Measurements from ENCODE around the gene SIK2.
A peak's percentile ranks its signal among the peaks of the same experiment; 100 is the strongest.

Gene SIK2

DNA sequence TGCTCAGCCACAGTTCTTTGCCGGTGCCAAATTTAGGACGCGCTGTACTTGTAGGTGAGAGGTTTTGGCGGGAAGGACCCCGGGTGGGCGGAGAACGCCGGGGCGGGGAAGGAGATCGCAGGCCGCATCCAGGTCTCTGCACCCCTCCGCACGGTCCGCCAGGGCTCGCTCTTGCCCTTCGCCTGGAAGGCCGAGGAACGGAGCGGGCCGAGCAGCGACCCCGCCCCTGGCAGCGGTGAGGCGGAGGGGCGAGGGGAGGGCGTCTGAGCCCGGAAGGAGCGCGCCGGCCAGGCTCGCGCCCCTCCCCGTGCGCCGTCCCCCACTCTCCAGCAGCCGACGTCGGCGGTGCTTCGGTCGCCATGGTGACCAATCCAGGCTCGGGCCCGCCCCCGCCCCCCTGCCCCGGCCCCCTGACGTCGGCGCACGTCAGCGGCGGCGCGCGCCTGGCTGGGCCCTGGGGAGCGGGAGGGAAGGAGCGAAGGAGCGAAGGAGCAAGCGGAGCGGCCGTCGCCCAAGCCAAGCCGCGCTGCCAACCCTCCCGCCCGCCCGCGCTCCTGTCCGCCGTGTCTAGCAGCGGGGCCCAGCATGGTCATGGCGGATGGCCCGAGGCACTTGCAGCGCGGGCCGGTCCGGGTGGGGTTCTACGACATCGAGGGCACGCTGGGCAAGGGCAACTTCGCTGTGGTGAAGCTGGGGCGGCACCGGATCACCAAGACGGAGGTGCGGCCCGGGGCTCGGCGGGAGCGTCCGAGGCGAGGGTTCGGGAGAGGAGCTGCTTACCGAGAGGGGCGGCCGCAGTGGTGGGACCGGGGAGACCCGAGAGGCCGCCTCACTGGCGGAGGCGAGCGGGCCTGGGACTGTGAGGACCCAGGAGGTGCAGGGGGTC, at the start of gene SIK2:
Gene SIK2, plus strand, starts transcription at position 471 of the 886 bp plus-strand sequence. Its CDS starts 115 bp downstream, at position 586.
- peak; percentile 93 to 96 for DNase-seq
- peak; percentile 91 for ATAC-seq
- Mint-ChIP-seq H3K27ac (peak within 1 kb of the TSS; percentile 91 to 96), H3K9me3 (no peaks in the 10 kb centered on the region), H3K4me3 (peak within 1 kb of the TSS; percentile 80 to 94), H3K27me3 (no peaks in the 10 kb centered on the region), H3K4me1 (peaks cover 33% of the 10 kb centered on the region)

DNA sequence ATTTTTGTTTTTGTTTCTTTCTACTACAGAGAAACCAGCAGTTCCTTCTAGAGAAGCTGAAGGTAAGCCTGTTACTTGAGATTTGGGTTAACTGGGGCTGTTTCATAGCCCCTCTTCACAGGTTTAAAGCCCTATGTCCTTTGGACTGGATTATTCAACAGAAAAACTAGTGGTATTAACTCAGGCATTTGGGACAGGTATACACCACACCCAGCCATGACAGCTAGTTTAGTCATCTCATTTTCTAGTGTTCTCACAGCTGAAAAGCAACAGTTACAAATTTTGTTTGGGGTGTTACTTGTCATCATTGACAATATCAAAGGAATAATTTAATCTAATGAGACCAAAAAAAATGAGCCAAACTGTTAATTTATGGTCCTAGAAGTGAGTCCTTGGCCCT, 47.7 kb upstream of the SIK2 start:
- DNase-seq (no peak), ATAC-seq (no peak)
- Mint-ChIP-seq H3K4me1 (peaks cover 11% of the 10 kb centered on the region), H3K9me3 (peaks cover 0 to 5% of the 10 kb centered on the region in 2 donors), H3K27ac (no peak overlapping the region), H3K4me3 (no peak overlapping the region), H3K27me3 (no peaks in the 10 kb centered on the region)

DNA sequence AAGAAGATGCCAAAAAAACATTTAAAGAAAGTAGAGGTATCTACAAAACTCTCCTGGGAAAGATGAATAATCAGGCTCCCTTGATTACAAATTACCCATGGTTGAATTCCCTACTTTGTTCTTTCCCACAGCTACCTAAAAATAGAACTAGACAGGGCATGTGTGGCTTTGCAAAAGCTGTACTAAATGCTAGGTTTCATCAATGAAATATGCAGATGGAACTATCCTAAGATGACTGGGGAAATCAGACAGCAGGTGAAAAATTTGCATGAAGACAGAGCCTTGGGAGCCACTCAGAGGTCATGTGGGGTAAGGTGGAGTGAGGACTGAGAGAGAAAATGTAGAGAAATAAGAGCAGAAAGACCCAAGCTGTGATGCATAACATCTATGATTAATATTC, 47.0 kb upstream of the SIK2 start:
- peaks cover 0 to 5% of the 10 kb centered on the region in 2 donors for H3K9me3 Mint-ChIP-seq
- ATAC-seq (no peak), DNase-seq (no peak)
- no peaks in the 10 kb centered on the region for H3K27me3 Mint-ChIP-seq
- H3K27ac Mint-ChIP-seq = no peak overlapping the region
- H3K4me1 Mint-ChIP-seq = peaks cover 11% of the 10 kb centered on the region
- no peak overlapping the region for H3K4me3 Mint-ChIP-seq

DNA sequence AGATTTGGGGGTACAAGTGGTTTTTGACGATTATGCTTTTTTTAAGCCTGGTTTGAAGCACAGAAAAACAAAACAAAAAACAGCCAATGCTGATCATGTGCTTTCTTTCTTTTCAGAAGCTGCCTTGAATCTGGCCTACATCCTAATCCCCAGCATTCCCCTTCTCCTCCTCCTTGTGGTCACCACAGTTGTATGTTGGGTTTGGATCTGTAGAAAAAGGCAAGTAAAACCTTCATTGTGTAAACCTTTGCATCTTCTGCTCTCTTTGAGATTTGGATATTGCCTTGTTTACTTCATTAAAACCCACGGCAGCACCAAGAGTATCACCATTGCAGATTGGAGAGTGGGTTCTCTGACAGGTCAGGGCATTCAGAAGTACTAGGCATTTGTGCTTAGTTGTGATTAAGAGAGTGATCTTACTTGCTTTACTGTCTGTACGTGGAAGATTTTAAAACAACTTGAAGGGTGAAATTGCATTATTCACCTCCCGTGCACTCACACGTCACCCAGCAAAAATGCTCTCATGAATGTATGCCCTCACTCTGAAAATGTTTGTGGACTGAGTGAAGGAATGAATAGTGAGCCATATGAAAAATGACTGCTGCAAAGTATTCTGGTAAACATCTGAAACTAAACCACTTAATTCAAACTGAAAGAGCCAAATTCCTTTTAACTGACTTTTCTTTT, 44.7 kb upstream of the SIK2 start:
- ATAC-seq (no peak), DNase-seq (no peak)
- Mint-ChIP-seq H3K4me1 (peaks cover 5% of the 10 kb centered on the region), H3K9me3 (peaks cover 0 to 5% of the 10 kb centered on the region in 2 donors), H3K27me3 (no peaks in the 10 kb centered on the region), H3K4me3 (no peak overlapping the region), H3K27ac (no peak overlapping the region)

DNA sequence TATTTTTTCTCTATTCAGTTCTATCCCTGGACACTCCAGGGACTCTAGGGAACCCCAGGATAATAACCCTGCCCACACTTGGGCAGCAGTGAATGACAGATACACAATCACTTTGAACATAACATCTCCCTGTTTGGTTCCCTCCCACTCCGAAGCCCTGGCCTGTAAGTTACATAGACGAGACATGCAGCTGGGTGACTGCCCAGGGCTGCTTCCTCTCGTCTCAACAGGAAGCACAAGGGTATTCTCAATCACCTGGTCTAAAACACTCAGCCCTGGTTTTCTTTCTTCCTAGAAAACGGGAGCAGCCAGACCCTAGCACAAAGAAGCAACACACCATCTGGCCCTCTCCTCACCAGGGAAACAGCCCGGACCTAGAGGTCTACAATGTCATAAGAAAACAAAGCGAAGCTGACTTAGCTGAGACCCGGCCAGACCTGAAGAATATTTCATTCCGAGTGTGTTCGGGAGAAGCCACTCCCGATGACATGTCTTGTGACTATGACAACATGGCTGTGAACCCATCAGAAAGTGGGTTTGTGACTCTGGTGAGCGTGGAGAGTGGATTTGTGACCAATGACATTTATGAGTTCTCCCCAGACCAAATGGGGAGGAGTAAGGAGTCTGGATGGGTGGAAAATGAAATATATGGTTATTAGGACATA, 42.3 kb upstream of the SIK2 start:
- H3K4me3 Mint-ChIP-seq = no peak overlapping the region
- peaks cover 0 to 5% of the 10 kb centered on the region in 2 donors for H3K9me3 Mint-ChIP-seq
- H3K27me3 Mint-ChIP-seq = no peaks in the 10 kb centered on the region
- H3K27ac Mint-ChIP-seq = no peak overlapping the region
- DNase-seq (no peak), ATAC-seq (no peak)
- H3K4me1 Mint-ChIP-seq = no peaks in the 10 kb centered on the region

DNA sequence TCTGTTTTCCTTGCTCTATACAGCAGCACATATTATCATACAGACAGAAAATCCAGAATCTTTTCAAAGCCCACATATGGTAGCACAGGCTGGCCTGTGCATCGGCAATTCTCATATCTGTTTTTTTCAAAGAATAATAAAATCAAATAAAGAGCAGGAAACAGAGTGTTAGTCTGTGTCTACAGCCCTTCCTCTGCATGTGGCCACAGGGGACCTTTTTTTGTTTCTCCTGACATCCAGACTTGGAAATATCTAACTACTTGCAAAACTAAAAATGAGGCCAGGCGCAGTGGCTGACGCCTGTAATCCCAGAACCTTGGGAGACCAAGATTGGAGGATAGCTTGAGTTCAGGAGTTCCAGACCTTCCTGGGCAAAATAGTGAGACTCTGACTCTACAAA, 41.4 kb upstream of the SIK2 start:
- no peak overlapping the region for H3K4me3 Mint-ChIP-seq
- H3K27ac Mint-ChIP-seq = no peak overlapping the region
- H3K27me3 Mint-ChIP-seq = no peaks in the 10 kb centered on the region
- H3K4me1 Mint-ChIP-seq = no peaks in the 10 kb centered on the region
- DNase-seq = no peak
- ATAC-seq = no peak
- no peaks in the 10 kb centered on the region for H3K9me3 Mint-ChIP-seq

DNA sequence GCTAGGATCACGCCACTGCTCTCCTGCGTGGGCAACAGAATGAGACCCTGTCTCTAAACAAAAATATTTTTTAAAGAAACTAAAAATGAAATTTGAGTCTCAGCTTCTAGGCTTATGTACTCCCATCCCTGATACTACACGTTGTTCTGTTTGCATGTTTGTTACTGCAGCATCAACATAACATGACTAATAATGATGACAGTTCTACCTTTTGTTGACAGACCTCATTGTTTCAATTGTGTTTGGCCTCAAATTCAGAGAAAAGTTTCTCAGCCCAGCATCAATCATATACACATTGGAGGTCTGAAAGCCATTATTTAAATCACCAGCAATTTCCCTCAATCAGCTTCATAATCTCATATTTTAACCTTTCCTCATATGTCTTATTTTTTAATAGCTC, 40.9 kb upstream of the SIK2 start:
- ATAC-seq (no peak), DNase-seq (no peak)
- H3K9me3 Mint-ChIP-seq = no peaks in the 10 kb centered on the region
- H3K27ac Mint-ChIP-seq = no peak overlapping the region
- no peaks in the 10 kb centered on the region for H3K27me3 Mint-ChIP-seq
- H3K4me3 Mint-ChIP-seq = no peak overlapping the region
- peaks cover 4% of the 10 kb centered on the region for H3K4me1 Mint-ChIP-seq

DNA sequence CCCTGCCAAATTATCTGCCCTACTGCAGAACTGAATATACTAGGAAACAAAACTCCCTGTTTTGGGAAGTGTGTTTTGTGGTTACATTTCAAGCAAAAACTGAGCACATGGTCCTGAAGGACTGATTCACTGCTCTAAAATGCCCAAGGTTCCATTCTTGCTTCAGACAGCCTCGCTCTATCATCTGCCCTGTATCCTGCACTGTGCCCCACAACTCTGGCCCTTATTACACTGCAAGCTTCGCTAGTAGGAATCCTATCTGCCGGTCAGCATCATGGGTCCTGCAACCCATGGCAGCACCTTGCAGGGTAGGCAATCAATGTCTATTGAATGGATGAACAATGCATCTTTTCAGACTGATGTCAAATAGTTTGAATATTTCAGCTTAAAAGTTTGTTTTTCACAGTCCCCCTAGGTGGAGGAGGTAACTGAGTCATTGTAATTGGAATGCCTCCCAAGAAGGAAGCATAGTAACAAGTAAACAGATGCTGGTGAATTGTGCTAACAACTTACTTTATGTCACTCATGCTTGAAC, 40.4 kb upstream of the SIK2 start:
- no peak for ATAC-seq
- no peak for DNase-seq
- H3K9me3 Mint-ChIP-seq = no peaks in the 10 kb centered on the region
- no peak overlapping the region for H3K4me3 Mint-ChIP-seq
- peaks cover 6% of the 10 kb centered on the region for H3K4me1 Mint-ChIP-seq
- no peaks in the 10 kb centered on the region for H3K27me3 Mint-ChIP-seq
- no peak overlapping the region for H3K27ac Mint-ChIP-seq

DNA sequence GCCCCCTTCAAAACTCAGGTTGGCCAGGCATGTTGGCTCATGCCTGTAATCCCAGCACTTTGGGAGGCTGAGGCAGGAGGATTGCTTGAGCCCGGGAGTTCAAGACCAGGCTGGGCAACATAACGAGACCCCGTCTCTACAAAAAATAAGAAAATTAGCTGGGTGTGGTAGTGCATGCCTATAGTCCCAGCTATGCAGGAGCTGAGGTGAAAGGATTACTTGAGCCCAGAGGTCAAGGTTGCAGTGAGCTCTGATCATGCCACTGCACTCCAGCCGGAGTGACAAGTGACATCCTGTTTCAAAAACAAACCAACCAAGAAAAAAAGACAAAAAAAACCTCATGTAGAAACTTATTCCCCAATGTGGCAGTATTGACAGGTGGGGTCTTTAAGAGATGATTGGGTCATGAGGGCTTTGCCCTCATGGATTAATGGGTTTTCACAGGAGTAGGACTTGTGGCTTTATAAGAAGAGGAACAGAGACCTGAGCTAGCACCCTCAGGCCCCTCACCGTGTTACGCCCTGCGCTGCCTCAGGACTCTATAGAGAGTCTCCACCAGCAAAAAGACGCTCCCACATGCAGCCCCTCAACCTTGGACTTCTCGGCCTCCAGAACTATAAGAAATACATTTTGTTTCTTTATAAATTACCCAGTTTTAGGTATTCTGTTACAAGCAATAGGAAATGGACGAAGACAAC, 39.4 kb upstream of the SIK2 start:
- ATAC-seq (no peak), DNase-seq (no peak)
- no peaks in the 10 kb centered on the region for H3K27me3 Mint-ChIP-seq
- no peaks in the 10 kb centered on the region for H3K9me3 Mint-ChIP-seq
- H3K4me3 Mint-ChIP-seq = no peak overlapping the region
- peak overlapping the region in 1 of 2 donors; percentile 34 for H3K27ac Mint-ChIP-seq
- H3K4me1 Mint-ChIP-seq = peaks cover 6% of the 10 kb centered on the region

DNA sequence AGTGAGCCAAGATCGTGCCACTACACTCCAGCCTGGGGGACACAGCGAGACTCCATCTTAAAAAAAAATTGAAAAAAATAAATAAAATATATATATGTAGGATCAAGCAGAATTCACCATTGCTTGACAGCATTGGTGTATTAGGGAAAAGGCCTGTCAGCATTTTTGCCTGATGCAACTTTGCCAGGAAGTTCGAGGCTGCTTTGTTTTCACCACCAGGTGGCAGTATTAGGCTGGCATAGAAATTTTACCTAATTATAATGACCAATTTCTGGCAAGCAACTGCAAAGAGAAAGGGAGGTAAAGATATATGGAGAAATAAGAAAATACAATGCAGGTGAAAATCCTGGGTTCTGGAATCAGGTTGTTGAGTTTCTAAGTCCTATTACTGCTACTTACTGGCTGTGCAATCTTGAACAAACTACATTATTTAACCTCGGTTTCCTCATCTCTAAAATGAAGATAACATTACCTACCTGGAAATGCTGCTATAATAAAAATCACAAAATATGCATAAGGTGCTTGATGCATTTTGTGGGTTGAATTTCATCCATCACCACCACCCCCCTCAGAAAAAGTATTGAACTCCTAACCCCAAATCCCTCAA, 37.0 kb upstream of the SIK2 start:
- ATAC-seq = no peak
- Mint-ChIP-seq H3K4me3 (no peak overlapping the region), H3K4me1 (peaks cover 6% of the 10 kb centered on the region), H3K27ac (no peak overlapping the region), H3K27me3 (peaks cover 2% of the 10 kb centered on the region), H3K9me3 (no peaks in the 10 kb centered on the region)
- peak; percentile 46 to 47 for DNase-seq

DNA sequence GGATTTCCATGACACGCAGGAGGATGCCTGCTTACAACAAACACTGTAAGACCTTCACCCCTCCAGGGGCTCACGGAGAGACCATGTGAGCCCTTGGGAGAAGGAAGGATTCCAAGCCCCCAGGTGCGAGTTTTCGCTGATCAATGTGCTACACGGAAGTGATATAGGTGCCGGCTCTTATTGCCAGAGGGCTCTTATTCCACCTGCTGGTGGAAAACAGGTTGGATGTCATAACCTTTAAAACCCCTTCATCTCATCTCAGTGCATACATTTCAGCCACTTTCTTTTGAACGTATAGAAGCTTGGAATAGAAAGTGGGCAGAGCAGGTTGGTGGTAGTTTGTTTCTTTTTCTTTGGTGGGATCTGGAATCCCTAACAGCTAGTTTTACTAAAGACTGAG, 35.9 kb upstream of the SIK2 start:
- H3K9me3 Mint-ChIP-seq = no peaks in the 10 kb centered on the region

DNA sequence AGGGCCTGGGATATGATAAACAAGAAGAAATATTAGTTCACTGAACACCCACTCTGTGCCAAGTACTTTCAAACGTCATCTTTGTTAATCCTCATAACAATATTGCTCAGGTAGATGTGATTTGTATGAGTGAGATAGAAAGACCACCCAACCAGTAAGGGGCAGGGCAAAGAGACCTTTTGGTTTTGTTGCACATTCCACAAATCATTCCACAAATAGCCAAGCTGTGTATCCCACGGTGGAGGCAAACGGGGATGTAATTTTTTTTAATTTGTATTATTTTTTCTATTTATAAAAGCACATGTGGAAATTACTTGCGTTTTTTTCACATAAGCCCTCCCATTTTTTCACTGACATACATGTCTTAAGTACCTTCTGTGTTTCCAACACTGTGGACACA, 32.8 kb upstream of the SIK2 start:
- Mint-ChIP-seq H3K27me3 (peaks cover 19% of the 10 kb centered on the region), H3K4me1 (peaks cover 6% of the 10 kb centered on the region), H3K27ac (no peak overlapping the region), H3K4me3 (no peak overlapping the region), H3K9me3 (no peaks in the 10 kb centered on the region)
- DNase-seq (no peak), ATAC-seq (no peak)

More for the DNA sequence above, 35.9 kb upstream of the SIK2 start:
- H3K27me3 Mint-ChIP-seq = peaks cover 13% of the 10 kb centered on the region
- H3K4me1 Mint-ChIP-seq = peaks cover 6% of the 10 kb centered on the region
- H3K27ac Mint-ChIP-seq = peak overlapping the region in 1 of 2 donors; percentile 27
- H3K4me3 Mint-ChIP-seq = no peak overlapping the region
- DNase-seq = no peak
- no peak for ATAC-seq

DNA sequence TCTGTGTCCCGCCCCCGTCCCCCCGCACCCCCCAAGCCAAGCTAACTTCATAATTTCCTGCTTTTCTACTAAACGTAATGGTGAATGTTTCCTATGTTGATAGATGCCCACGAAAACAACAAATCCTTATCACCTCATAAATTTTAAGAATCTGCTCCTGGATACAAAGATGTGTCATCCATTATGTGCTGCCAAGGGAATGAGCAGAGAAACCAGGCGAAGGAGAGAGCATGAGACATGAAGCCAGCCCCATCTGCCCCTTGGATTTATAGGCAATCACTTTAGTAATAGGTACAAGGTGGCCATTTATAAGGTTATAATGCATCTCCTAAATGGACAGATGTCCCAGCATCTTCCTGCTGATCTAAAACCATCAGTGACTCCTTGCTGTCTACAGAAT, 31.5 kb upstream of the SIK2 start:
- no peaks in the 10 kb centered on the region for H3K9me3 Mint-ChIP-seq
- no peak for ATAC-seq

DNA sequence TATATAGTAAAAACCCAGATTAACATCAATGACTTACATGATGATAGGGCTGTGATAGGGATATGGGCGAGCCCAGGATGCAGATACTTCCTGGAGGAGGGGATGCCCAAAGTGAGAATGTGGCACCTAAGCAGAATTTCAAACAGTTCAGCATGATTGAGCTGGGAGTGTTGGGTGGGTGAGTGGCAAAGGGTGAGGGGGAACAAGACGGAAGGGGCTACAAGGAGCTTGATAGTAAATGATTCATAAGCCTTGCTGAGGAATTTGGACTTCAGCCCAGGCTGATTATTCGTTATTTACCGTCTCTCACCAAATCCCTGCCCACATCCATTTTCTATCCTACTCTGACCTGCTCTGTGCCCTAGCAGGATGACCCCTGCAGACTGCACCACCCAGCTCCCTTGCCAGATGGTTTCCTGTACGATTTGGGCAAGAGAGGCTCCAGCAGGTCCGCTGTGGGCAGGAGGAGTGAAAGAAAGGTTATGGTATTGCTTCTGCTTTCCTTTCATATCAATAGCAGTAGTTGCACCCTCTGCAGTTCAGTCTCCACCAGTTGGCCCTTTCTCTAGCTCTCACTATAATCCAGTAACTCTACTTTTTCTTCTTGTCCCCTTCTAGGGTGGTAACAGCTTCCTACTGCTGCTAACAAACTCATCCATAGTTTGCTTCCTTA, 30.3 kb upstream of the SIK2 start:
- DNase-seq (no peak), ATAC-seq (no peak)
- H3K4me3 Mint-ChIP-seq = no peak overlapping the region
- no peaks in the 10 kb centered on the region for H3K9me3 Mint-ChIP-seq
- no peaks in the 10 kb centered on the region for H3K4me1 Mint-ChIP-seq
- H3K27me3 Mint-ChIP-seq = peaks cover 19% of the 10 kb centered on the region
- H3K27ac Mint-ChIP-seq = no peak overlapping the region

More for the DNA sequence above, 31.5 kb upstream of the SIK2 start:
- peaks cover 6% of the 10 kb centered on the region for H3K4me1 Mint-ChIP-seq
- peaks cover 19% of the 10 kb centered on the region for H3K27me3 Mint-ChIP-seq
- H3K27ac Mint-ChIP-seq = no peak overlapping the region
- no peak for DNase-seq
- H3K4me3 Mint-ChIP-seq = no peak overlapping the region
